Esophagus (tissue), 2 donors: ENCODE data around the gene PRCC. TPM values are rescaled to one million over a fixed set of nuclear protein-coding genes. Genes with fewer than 3 reads are reported as not detected.

Experiments
- H3K27ac ChIP-seq, 2 donors: one replicate each; pipeline ENCODE4 v1.5.1; 2013; ENCODE audit warnings: low read depth in 2 of 2, mild to moderate bottlenecking in 2 of 2, inconsistent platforms in 1 of 2, low read length in 1 of 2, moderate library complexity in 1 of 2
- H3K27me3 ChIP-seq, 2 donors: one replicate each; pipeline ENCODE4 v1.6.1; 2013; ENCODE audit warnings: low read length in 2 of 2, control low read depth in 1 of 2, mild to moderate bottlenecking in 1 of 2; ENCODE audit not compliant: insufficient read depth in 2 of 2, control insufficient read depth in 1 of 2
- H3K36me3 ChIP-seq, 2 donors: one replicate each; pipeline ENCODE4 v1.6.1; 2013; ENCODE audit warnings: low read length in 1 of 2; ENCODE audit not compliant: control insufficient read depth in 2 of 2, insufficient read depth in 2 of 2
- H3K4me1 ChIP-seq, 2 donors: one replicate each; pipeline ENCODE4 v1.6.1; 2013; ENCODE audit warnings: low read length in 1 of 2; ENCODE audit not compliant: control insufficient read depth in 2 of 2, insufficient read depth in 2 of 2
- H3K4me3 ChIP-seq, 2 donors: one replicate each; pipeline ENCODE4 v1.5.1; 2013; ENCODE audit warnings: low read length in 2 of 2, mild to moderate bottlenecking in 2 of 2, low read depth in 1 of 2, moderate library complexity in 1 of 2
- H3K9me3 ChIP-seq, 2 donors: one replicate each; pipeline ENCODE4 v1.6.1; 2013; ENCODE audit warnings: mild to moderate bottlenecking in 2 of 2, low read depth in 1 of 2, low read length in 1 of 2, moderate library complexity in 1 of 2; ENCODE audit not compliant: control insufficient read depth in 2 of 2, insufficient read depth in 1 of 2
- WGBS, 2 donors: extraction: QIAGEN DNeasy Blood & Tissue Kit; methylation state at CpG; one replicate each; pipeline ENCODE4 v1.1.7; 2013; 5-methylcytosine and 5-hydroxymethylcytosine counted together
- polyA plus RNA-seq, 2 donors: library from polyadenylated mRNA; stranded (reverse); fragments of 200-250 nt; gene quantifications; one replicate each; pipeline ENCODE4 v1.2.3, GENCODE V29; 2013
- donor health status: healthy with polysubstance abuse.
- donor health status: Bipolar disorder and iron deficiency.

PRCC gene
- polyA plus RNA-seq, 2 donors: 36.6 to 41.8 TPM

DNA sequence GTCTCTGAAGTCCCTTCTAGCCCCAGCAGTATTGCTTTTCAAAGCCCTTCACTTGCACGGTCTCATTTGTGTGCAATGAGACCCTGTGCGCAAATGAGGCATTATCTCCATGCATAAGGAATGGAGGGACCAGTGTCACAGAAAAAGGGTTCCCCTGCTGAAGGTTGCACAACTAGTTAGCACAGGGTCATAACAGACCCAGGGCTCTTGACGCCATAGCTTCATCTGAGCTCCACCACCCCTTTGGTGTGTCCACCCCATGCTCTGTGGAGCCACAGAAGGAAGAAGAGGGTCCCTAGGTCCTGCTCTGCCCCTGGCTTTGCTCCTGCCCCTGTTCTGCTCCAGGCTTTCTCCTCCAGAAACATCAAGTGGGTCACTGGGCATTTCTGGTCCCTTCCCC, 36.7 kb downstream of the PRCC start:
- no peaks in the 10 kb centered on the region for H3K27me3 ChIP-seq
- H3K9me3 ChIP-seq: no peaks in the 10 kb centered on the region
- no peak overlapping the region for H3K4me3 ChIP-seq
- H3K4me1 ChIP-seq: peaks cover 0 to 8% of the 10 kb centered on the region in 2 donors
- 75 to 79% methylated on average over 3 of the region's 3 CpGs for WGBS, 2 donors
- no peak overlapping the region for H3K27ac ChIP-seq
- peaks cover 3 to 15% of the 10 kb centered on the region in 2 donors for H3K36me3 ChIP-seq

DNA sequence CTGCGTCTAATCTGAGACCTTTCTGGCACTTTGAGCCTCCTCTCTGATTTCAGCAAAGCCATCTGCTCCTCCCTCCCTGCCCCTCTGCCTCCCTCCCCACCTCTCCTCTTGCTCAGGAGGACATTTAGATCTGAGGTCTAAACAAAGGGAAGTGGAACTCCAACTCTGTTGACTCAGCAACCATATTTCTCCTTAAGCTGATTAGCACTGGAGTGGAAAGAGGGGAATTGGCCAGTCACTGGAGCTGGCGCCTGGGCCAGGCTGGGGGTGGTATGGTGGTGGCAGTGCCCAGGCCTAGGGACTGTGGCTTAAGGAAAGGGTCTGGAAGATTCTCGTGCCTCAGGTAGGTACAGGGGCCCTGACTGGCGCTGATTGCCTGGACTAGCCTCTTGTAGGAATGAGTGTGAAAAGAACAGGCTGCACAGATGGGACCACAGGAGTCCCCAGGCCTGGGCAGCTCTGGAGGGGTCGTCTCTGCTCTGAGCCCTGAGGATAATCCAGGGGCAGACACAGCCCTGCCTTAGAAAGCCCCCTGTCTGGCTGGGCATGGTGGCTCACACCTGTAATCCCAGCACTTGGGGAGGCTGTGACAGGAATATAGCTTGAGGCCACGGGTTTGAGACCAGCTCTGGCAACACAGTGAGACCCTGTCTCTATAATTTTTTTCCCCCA, 37.4 kb downstream of the PRCC start:
- 63 to 66% methylated on average over 6 of the region's 6 CpGs for WGBS, 2 donors
- H3K27me3 ChIP-seq: no peaks in the 10 kb centered on the region

DNA sequence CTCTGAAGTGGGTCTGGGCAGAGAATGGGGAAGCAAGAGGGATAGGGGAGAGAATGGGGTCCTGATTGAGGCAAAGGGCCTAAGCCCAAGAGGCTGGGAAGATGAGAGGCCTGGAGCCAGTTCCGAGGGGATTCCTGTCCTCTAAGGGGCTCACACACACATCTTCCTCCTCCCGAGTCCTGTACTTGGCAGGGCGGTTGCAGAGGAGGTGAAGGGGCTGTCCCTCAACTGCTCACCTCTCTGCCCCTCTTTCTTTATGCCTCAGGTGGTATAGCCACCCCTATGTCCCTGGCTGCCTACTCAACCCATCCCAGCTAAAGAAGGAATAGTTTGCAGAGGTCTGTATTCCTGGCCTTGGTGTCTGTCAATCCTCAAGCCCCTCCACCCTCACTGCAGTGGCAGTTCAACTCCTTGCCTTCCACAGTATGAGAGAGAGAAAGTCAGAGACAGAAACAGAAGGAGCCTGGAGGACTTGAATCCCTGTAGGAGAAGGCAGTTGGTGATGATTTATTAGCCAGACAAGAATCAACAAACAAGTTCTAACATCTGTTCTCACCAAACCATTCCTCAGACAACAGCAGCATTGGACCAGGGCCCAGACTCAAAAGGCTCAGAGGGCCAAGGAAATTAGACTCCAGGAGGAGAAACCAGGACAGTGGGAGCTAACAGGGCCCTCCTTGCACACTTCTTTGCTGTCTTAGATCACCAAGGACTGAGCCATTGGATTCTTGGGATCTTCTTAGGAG, 38.6 kb downstream of the PRCC start:
- 46 to 73% methylated on average over 3 of the region's 3 CpGs for WGBS, 2 donors
- peaks cover 0 to 8% of the 10 kb centered on the region in 2 donors for H3K4me1 ChIP-seq
- no peaks in the 10 kb centered on the region for H3K9me3 ChIP-seq
- H3K27ac ChIP-seq: no peak overlapping the region
- H3K36me3 ChIP-seq: peaks cover 1 to 9% of the 10 kb centered on the region in 2 donors
- no peak overlapping the region for H3K4me3 ChIP-seq
- H3K27me3 ChIP-seq: no peaks in the 10 kb centered on the region

More for the DNA sequence above, 37.4 kb downstream of the PRCC start:
- no peak overlapping the region for H3K27ac ChIP-seq
- peaks cover 0 to 8% of the 10 kb centered on the region in 2 donors for H3K4me1 ChIP-seq
- no peak overlapping the region for H3K4me3 ChIP-seq
- peaks cover 3 to 15% of the 10 kb centered on the region in 2 donors for H3K36me3 ChIP-seq
- H3K9me3 ChIP-seq: no peaks in the 10 kb centered on the region

DNA sequence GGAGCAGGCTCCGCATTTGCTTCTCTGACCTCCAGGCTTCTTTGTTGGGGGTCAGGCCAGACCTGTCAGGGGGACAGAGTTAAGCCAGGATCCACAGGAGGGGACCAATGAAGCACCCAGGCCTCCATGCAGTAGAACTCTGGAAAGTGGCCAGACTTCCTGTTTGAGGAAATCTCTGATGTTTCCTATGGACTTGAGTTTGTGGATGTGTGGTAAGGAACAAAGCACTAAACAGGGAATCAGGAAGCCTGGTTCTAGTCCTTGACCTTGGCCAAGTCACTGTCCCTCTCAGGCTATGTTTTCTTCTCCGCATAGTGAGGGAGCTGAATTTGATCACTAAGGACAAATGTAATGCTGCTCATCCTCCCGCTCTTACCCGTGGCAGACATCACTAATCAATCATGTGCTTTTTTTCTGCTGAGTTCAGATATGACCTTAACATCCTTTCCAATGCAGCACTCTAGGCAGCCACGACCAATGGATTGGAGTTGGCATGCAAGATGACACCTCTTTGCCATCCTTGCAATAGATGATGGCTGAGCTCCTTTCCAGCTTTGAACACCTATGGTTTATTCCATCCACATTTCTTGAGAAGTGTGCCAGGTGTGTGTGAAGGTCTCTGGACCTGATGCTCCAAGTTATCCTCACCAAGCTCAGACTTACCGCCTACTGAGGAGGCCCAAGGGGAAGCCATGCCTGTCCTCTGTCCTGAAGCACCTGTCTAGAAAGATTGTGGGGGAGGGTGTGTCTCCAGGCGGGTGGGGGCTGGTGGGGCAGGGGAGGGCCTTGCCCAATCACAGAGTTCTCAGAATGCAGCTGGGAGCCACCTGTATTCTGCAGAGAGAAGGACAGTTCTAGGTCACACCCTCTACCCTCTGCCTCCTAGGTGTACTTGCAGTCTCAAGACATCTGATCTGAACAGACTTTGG, 39.4 kb downstream of the PRCC start:
- peaks cover 0 to 8% of the 10 kb centered on the region in 2 donors for H3K4me1 ChIP-seq
- no peaks in the 10 kb centered on the region for H3K9me3 ChIP-seq
- H3K36me3 ChIP-seq: peaks cover 0 to 2% of the 10 kb centered on the region in 2 donors
- H3K27me3 ChIP-seq: no peaks in the 10 kb centered on the region
- H3K4me3 ChIP-seq: no peak overlapping the region
- no peak overlapping the region for H3K27ac ChIP-seq
- 76% methylated on average over 7 of the region's 7 CpGs for WGBS, 2 donors

DNA sequence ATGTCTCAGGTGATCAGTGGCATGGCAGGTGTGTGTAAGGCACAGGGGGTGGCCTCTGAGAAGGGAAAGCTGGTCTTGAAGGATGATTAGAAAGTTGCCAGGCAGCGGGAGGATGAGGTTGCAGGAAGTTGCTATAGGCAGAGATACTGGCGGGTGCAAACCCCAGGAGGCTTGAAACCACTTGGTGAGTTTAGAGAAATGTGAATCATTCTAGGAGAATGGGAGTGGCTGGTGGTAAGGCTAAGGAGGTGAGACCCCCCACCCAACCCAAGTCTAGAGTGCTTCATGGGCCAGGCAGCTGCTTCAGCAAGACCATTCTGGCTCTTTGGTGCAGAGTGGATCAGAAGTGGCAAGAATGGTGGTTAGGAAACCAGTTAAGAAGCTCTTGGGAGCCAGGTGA, 40.3 kb downstream of the PRCC start:
- 79 to 92% methylated on average over 2 of the region's 2 CpGs for WGBS, 2 donors
- H3K27me3 ChIP-seq: no peaks in the 10 kb centered on the region
- H3K4me1 ChIP-seq: peaks cover 0 to 11% of the 10 kb centered on the region in 2 donors
- no peak overlapping the region for H3K27ac ChIP-seq
- H3K4me3 ChIP-seq: no peak overlapping the region
- H3K9me3 ChIP-seq: no peaks in the 10 kb centered on the region
- H3K36me3 ChIP-seq: no peaks in the 10 kb centered on the region

DNA sequence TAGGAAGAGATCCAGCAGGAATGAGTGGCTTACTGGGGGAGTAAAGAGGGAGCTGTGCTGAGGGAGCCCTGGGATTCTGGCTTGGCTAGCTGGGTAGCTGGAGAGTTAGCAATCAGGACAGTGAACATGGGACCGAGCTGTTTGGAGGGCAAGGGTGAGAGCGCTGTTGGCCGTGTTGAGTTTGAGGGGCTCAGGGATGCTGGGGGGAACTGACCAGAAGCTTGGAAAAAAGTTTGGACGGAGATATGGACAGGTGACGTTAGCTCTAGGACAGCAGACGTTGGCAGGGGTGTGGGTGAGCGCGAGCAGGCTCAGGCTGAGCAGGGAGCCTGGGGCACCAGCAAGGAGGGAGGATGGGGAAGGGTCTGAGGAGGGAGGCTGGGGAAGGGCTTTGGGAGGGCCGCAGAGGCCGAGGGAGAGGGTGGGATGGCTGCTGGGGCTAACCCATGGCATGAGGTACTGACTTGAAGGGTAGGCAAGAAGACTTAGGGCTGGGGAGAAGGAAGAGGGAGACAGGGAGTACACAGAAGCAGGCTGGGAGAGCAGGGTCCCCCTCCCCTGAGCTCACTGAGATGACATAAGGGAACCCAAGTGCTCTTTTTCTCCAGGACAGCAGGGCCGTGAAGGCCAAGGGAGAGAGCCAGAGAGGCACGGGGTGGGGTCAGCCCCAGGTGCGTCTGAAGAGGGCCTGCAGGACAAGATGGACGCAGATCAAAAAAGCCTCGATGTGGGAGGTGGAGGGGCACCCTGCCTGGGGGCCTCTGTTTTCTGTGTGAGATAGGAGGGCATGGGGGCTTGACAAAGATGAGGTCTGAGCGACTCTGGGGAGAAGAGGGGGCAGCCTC, 41.1 kb downstream of the PRCC start:
- no peaks in the 10 kb centered on the region for H3K36me3 ChIP-seq
- no peak overlapping the region for H3K27ac ChIP-seq
- peaks cover 0 to 12% of the 10 kb centered on the region in 2 donors for H3K4me1 ChIP-seq
- no peak overlapping the region for H3K4me3 ChIP-seq
- 89 to 93% methylated on average over 16 of the region's 16 CpGs for WGBS, 2 donors
- no peaks in the 10 kb centered on the region for H3K9me3 ChIP-seq
- H3K27me3 ChIP-seq: no peaks in the 10 kb centered on the region

DNA sequence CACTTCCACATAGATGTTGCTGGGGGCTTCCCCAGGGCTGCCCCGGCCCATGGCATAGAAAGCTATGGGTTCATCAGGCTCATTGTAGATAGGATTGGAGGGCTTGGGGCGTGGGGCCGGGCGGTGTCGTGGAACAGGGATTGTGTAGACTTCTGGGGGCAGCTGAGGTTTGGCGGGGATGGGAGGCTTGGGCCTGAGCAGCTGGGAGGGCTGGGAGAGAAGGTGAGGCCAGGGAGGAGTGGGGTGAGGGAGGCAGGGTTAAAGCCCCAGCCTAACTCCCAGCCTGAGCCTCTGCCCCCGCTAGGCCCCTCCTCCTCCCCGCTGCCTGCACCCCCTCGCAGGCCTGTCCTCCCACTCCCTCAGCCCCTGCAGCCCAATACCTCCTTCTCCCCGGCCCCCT, 41.9 kb downstream of the PRCC start:
- no peaks in the 10 kb centered on the region for H3K27me3 ChIP-seq
- WGBS, 2 donors: 89 to 99% methylated on average over 10 of the region's 10 CpGs
- no peaks in the 10 kb centered on the region for H3K36me3 ChIP-seq
- H3K4me3 ChIP-seq: no peak overlapping the region
- H3K4me1 ChIP-seq: peaks cover 0 to 20% of the 10 kb centered on the region in 2 donors
- H3K27ac ChIP-seq: no peak overlapping the region
- H3K9me3 ChIP-seq: no peaks in the 10 kb centered on the region

DNA sequence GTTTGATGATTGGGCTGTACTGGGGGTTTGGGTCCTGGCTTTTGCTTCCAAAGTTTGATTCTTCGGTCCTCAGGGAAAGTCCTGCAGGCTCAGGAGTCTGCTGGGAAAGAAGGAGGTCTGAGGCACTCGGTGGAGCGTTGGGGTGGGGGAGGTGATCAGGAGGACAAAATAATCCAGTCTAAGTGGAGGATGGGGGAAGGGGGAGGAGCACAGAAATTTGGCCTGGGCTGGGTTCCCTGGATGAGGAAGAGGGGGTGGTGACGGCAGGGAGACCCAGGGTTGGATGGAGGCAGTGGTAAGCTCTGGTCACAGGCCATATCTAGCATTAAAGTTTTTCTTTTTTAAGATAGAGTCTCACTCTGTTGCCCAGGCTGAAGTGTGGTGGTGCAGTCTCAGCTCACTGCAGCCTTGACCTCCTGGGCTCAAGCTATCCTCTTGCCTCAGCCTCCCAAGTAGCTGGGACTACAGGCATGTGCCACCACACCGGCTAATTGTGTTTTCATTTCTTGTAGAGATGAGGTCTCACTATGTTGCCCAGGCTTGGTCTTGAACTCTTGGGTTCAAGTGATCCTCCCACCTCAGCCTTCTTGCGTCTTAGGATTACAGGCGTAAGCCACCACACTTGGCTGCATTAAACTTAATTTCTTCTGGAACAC, 42.5 kb downstream of the PRCC start:
- no peaks in the 10 kb centered on the region for H3K27me3 ChIP-seq
- H3K4me3 ChIP-seq: no peak overlapping the region
- H3K27ac ChIP-seq: no peak overlapping the region
- H3K4me1 ChIP-seq: peaks cover 1 to 22% of the 10 kb centered on the region in 2 donors
- H3K36me3 ChIP-seq: no peaks in the 10 kb centered on the region
- no peaks in the 10 kb centered on the region for H3K9me3 ChIP-seq
- 88 to 92% methylated on average over 7 of the region's 7 CpGs for WGBS, 2 donors
